ENCODE measurements around the gene NRXN3. TPM values are rescaled to one million over a fixed set of nuclear protein-coding genes. Genes with fewer than 3 reads are reported as not detected.
"Not testable (repeated sequence)": the region's sequence is repeated elsewhere in the genome, so short reads cannot be mapped to it uniquely, and the experiment has no call there.

Gene NRXN3
- polyA plus RNA-seq, 1 experiment: 1.1 TPM

- no peak overlapping the region for H3K27ac ChIP-seq (ENCODE audit: low read depth, low read length)
These were observed 930.4 kb downstream of the NRXN3 start for GRCh38 chr14:79100578-79100977.

GRCh38 chr14:79101388-79101787, 931.2 kb downstream of the NRXN3 start:
- ChIA-PET CTCF (no interaction called here), POLR2A (no interaction called here)
- Histone ChIP-seq H3K27ac (ENCODE audit: low read depth, low read length) (no peak overlapping the region), H3K27me3 (ENCODE audit: control insufficient read depth, insufficient read depth, low read length) (no peaks in the 10 kb centered on the region), H3K9me3 (ENCODE audit: control insufficient read depth, insufficient read depth, low read length) (no peaks in the 10 kb centered on the region), H3K4me3 (ENCODE audit: low read depth, low read length) (no peak overlapping the region)
- DNase-seq (ENCODE audit: low read depth, low spot score): no peak
- TF ChIP-seq, protein P1, sequence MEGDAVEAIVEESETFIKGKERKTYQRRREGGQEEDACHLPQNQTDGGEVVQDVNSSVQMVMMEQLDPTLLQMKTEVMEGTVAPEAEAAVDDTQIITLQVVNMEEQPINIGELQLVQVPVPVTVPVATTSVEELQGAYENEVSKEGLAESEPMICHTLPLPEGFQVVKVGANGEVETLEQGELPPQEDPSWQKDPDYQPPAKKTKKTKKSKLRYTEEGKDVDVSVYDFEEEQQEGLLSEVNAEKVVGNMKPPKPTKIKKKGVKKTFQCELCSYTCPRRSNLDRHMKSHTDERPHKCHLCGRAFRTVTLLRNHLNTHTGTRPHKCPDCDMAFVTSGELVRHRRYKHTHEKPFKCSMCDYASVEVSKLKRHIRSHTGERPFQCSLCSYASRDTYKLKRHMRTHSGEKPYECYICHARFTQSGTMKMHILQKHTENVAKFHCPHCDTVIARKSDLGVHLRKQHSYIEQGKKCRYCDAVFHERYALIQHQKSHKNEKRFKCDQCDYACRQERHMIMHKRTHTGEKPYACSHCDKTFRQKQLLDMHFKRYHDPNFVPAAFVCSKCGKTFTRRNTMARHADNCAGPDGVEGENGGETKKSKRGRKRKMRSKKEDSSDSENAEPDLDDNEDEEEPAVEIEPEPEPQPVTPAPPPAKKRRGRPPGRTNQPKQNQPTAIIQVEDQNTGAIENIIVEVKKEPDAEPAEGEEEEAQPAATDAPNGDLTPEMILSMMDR (IDR thresholded peaks at IDR 0.05; ENCODE audit: low read depth, low read length): no peak

More at GRCh38 chr14:79100578-79100977, 930.4 kb downstream of the NRXN3 start:
- Histone ChIP-seq H3K27me3 (ENCODE audit: control insufficient read depth, insufficient read depth, low read length) (no peaks in the 10 kb centered on the region), H3K9me3 (ENCODE audit: control insufficient read depth, insufficient read depth, low read length) (no peaks in the 10 kb centered on the region), H3K4me3 (ENCODE audit: low read depth, low read length) (no peak overlapping the region)
- POLR2A ChIA-PET: no interaction called here
- CTCF ChIA-PET: no interaction called here
- DNase-seq (ENCODE audit: low read depth, low spot score): no peak
- TF ChIP-seq, protein P1 (IDR thresholded peaks at IDR 0.05; ENCODE audit: low read depth, low read length): no peak

GRCh38 chr14:79103764-79104163, 933.6 kb downstream of the NRXN3 start:
- Histone ChIP-seq H3K4me3 (ENCODE audit: low read depth, low read length) (no peak overlapping the region), H3K27me3 (ENCODE audit: control insufficient read depth, insufficient read depth, low read length) (no peaks in the 10 kb centered on the region), H3K9me3 (ENCODE audit: control insufficient read depth, insufficient read depth, low read length) (no peaks in the 10 kb centered on the region), H3K27ac (ENCODE audit: low read depth, low read length) (no peak overlapping the region)
- CTCF ChIA-PET: no interaction called here
- TF ChIP-seq, protein P1 (IDR thresholded peaks at IDR 0.05; ENCODE audit: low read depth, low read length): no peak
- POLR2A ChIA-PET: no interaction called here
- DNase-seq (ENCODE audit: low read depth, low spot score): no peak

DNA sequence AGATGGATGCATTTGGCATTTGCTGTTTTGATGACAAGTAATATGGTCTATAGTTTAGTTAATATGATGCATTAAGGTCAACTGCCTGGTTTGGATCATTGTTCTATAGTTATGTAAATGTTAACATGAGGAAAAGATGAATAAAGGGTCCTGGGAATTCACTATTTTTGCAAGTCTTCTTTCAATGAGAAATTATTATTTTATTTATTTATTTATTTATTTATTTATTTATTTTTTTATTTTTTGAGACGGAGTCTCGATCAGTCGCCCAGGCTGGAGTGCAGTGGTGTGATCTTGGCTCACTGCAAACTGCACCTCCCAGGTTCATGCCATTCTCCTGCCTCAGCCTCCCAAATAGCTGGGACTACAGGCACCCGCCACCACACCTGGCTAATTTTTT, 940.4 kb downstream of the NRXN3 start:
- H3K27ac ChIP-seq (ENCODE audit: low read depth, low read length); POLR2A ChIA-PET; H3K4me3 ChIP-seq (ENCODE audit: low read depth, low read length); DNase-seq (ENCODE audit: low read depth, low spot score); H3K9me3 ChIP-seq (ENCODE audit: control insufficient read depth, insufficient read depth, low read length); H3K27me3 ChIP-seq (ENCODE audit: control insufficient read depth, insufficient read depth, low read length); CTCF ChIA-PET: not testable (repeated sequence)

DNA sequence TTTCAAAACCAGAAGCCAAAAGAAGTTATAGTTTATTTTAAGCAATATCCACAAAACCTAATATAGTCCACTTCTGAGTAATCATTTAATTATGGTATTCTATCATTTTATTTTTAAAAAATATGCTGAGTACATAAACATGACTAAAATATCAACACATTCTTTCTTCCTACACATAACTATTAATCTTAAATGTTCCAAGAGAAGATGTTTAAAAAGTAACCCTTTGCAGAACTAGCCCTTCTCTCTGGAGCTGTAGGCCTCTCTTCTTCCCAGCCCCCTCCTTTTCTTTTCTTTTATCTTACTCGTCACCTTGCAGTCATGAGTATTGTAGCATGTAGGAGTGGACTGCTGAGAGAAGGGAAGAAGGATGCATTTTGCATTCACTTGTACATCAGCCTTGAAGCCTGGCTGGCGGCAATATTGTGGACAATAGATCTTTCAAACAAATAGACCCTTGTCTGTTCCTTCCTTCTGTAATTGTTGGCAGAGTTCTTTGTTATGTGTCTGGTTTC, 941.9 kb downstream of the NRXN3 start:
- Histone ChIP-seq H3K9me3 (ENCODE audit: control insufficient read depth, insufficient read depth, low read length) (no peaks in the 10 kb centered on the region), H3K4me3 (ENCODE audit: low read depth, low read length) (no peak overlapping the region), H3K27ac (ENCODE audit: low read depth, low read length) (no peak overlapping the region), H3K27me3 (ENCODE audit: control insufficient read depth, insufficient read depth, low read length) (no peaks in the 10 kb centered on the region)
- TF ChIP-seq, protein P1 (IDR thresholded peaks at IDR 0.05; ENCODE audit: low read depth, low read length): no peak
- peak; percentile 2 for DNase-seq (ENCODE audit: low read depth, low spot score)
- CTCF ChIA-PET: no interaction called here
- POLR2A ChIA-PET: no interaction called here

DNA sequence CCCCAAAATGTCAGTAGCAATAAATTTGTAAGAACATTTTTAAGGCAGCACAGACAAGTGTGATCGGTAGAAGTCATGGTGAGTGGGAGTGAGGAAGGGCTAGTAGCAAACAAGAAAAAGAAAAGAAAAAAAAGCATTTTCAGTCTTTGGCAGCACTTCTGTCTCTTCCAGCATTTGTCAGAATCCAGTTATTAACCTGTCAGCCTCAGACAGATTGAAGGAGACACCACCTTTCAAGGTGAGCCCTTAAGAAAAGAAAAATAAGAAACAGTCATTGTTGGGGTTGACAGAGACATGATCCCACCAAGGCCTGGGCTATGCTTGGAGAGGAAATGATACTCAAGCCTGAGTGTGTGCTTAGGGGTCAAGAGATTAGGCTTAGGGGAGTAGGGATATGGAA, 947.4 kb downstream of the NRXN3 start:
- H3K4me3 ChIP-seq (ENCODE audit: low read depth, low read length): no peak overlapping the region
- POLR2A ChIA-PET: no interaction called here
- CTCF ChIA-PET: interaction anchor here (0.6 kb wide), 1 partner anchor 14 kb away, joined by 3 read pairs; no protein-coding TSS in a partner anchor
- no peaks in the 10 kb centered on the region for H3K27me3 ChIP-seq (ENCODE audit: control insufficient read depth, insufficient read depth, low read length)
- TF ChIP-seq, protein P1 (IDR thresholded peaks at IDR 0.05; ENCODE audit: low read depth, low read length): no peak
- DNase-seq (ENCODE audit: low read depth, low spot score): no peak
- H3K27ac ChIP-seq (ENCODE audit: low read depth, low read length): no peak overlapping the region
- H3K9me3 ChIP-seq (ENCODE audit: control insufficient read depth, insufficient read depth, low read length): no peaks in the 10 kb centered on the region

All from AG04450 (cell line).